Lower leg skin (tissue), 3 donors: ENCODE measurements around the gene ZNF280D.

Experiments
- POLR2A ChIP-seq, 2 donors: fragments of 450-650 bp; IDR thresholded peaks; one replicate each; pipeline ENCODE4 v1.6.1; 2016 to 2017; ENCODE audit warnings: antibody characterized with exemption in 2 of 2, mild to moderate bottlenecking in 1 of 2, moderate library complexity in 1 of 2
- TF ChIP-seq, protein P1 (sequence below), 3 donors: fragments of 450-650 bp; IDR thresholded peaks; one replicate each; pipeline ENCODE4 v1.5.1; 2016; ENCODE audit warnings: antibody characterized with exemption in 3 of 3, mild to moderate bottlenecking in 3 of 3, moderate library complexity in 2 of 3

DNA sequence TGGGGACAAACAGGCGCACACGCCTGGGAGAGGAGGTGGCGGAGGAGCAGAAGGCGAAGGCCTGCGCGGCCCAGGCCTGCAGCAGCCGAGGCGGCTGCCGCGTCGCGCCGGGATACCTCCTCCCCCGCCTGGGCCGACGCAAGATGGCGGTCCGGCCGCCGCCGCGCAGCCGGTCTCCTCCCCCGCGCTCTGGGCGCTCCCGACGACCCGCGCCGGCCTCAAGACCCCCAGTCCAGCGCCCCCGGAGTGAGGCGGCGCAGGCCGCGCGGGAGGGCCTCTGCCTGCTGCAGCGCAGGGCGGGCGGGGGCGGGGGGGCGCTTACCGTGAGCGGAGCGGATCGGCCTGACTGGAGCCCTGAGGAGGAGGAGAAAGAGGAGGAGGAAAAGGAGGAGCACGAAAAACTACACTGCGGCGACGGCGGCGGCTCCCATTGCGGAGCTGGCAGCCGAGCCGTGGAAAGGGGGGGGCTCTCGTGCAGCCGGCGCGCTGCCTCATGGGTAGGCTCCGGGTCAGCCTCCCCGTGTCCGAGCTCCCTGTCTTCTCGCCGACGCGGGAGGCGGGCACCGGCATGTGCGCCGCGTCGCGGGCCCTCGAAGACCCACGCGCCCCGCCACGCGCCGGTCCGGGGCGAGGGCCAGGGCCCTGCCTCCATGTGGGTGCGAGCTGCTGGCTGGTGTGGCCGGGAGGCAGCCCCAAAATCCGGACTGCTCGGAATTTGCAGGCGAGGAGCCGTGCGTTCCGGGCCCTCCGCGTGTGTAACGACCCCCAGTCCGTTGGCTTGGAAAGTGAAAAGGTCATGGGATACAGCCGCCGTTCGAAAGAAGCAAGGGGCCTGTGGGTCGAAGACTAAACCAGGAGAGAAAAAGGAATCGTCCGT, at the start of gene ZNF280D:
- TF ChIP-seq, protein P1, sequence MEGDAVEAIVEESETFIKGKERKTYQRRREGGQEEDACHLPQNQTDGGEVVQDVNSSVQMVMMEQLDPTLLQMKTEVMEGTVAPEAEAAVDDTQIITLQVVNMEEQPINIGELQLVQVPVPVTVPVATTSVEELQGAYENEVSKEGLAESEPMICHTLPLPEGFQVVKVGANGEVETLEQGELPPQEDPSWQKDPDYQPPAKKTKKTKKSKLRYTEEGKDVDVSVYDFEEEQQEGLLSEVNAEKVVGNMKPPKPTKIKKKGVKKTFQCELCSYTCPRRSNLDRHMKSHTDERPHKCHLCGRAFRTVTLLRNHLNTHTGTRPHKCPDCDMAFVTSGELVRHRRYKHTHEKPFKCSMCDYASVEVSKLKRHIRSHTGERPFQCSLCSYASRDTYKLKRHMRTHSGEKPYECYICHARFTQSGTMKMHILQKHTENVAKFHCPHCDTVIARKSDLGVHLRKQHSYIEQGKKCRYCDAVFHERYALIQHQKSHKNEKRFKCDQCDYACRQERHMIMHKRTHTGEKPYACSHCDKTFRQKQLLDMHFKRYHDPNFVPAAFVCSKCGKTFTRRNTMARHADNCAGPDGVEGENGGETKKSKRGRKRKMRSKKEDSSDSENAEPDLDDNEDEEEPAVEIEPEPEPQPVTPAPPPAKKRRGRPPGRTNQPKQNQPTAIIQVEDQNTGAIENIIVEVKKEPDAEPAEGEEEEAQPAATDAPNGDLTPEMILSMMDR (IDR thresholded peaks at IDR 0.05), result no peak
- no peak for TF ChIP-seq POLR2A (IDR thresholded peaks at IDR 0.05)
